DMS153 treated with DMSO at 0.1 percent for 48 hours (cell line): ENCODE results near the gene RBPMS2.
"Not testable (repeated sequence)": the region's sequence is repeated elsewhere in the genome, so short reads cannot be mapped to it uniquely, and the experiment has no call there.

ENCODE experiments used
- DNase-seq: peaks from one replicate; lab custom pipeline; 2025; ENCODE audit not compliant: unreplicated experiment; lab: John Stamatoyannopoulos, UW

The RBPMS2 gene

GRCh38 chr15:64754663-64755426 lies 20.5 kb downstream of the RBPMS2 start:
- no peak for DNase-seq

GRCh38 chr15:64753480-64754185 lies 21.8 kb downstream of the RBPMS2 start:
- DNase-seq: no peak

GRCh38 chr15:64751464-64751863 lies 23.9 kb downstream of the RBPMS2 start:
- DNase-seq: no peak

- DNase-seq: no peak
Observed at GRCh38 chr15:64749999-64750657, 25.3 kb downstream of the RBPMS2 start.

- no peak for DNase-seq
Observed at GRCh38 chr15:64749167-64749566, 26.2 kb downstream of the RBPMS2 start.

GRCh38 chr15:64748251-64748650 lies 27.1 kb downstream of the RBPMS2 start:
- DNase-seq: no peak

GRCh38 chr15:64747578-64747977 lies 27.8 kb downstream of the RBPMS2 start:
- DNase-seq: no peak

GRCh38 chr15:64746921-64747320 lies 28.5 kb downstream of the RBPMS2 start:
- DNase-seq: no peak

GRCh38 chr15:64746356-64746755 lies 29.0 kb downstream of the RBPMS2 start:
- no peak for DNase-seq

GRCh38 chr15:64743691-64744090 lies 31.7 kb downstream of the RBPMS2 start:
- DNase-seq: no peak

GRCh38 chr15:64742921-64743320 lies 32.5 kb downstream of the RBPMS2 start:
- no peak for DNase-seq

GRCh38 chr15:64742385-64742784 lies 33.0 kb downstream of the RBPMS2 start:
- no peak for DNase-seq

- not testable (repeated sequence) for DNase-seq
Observed at GRCh38 chr15:64741708-64742107, 33.7 kb downstream of the RBPMS2 start.

- DNase-seq: no peak
Observed at GRCh38 chr15:64740311-64741170, 34.8 kb downstream of the RBPMS2 start.

GRCh38 chr15:64739577-64740143 lies 35.7 kb downstream of the RBPMS2 start:
- no peak for DNase-seq

- no peak for DNase-seq
Observed at GRCh38 chr15:64739156-64739555, 36.2 kb downstream of the RBPMS2 start.

GRCh38 chr15:64738226-64739095 lies 36.9 kb downstream of the RBPMS2 start:
- DNase-seq: no peak

- DNase-seq: no peak
Observed at GRCh38 chr15:64732156-64732860, 43.1 kb downstream of the RBPMS2 start.

- no peak for DNase-seq
Observed at GRCh38 chr15:64731805-64732151, 43.6 kb downstream of the RBPMS2 start.
